ENCODE measurements around the gene ARHGAP6.

- TF ChIP-seq MAX (IDR thresholded peaks at IDR 0.05; ENCODE audit: insufficient read depth, insufficient read length) (no peak), CTCF (IDR thresholded peaks at IDR 0.05; ENCODE audit: extremely low read depth in 1 of 2, insufficient read depth in 1 of 2, low read depth in 1 of 2, low read length in 2 of 2) (no peak), POLR2A (IDR thresholded peaks at IDR 0.05; ENCODE audit: low read depth, low read length) (no peak), JUN (IDR thresholded peaks at IDR 0.05; ENCODE audit: borderline replicate concordance, insufficient read depth, insufficient read length, low read depth) (no peak), POLR2AphosphoS5 (IDR thresholded peaks at IDR 0.05; ENCODE audit: insufficient read depth, low read depth, low read length) (no peak), GATA2 (IDR thresholded peaks at IDR 0.05; ENCODE audit: insufficient read depth, insufficient read length, low read depth, low read length) (no peak), EZH2 (IDR thresholded peaks at IDR 0.05; ENCODE audit: borderline replicate concordance, low read depth, low read length, severe bottlenecking) (no peak)
Observed at GRCh38 chrX:11683057-11683456, 17.3 kb upstream of the ARHGAP6 start.
